Esophagus (tissue), 2 donors: ENCODE data around the gene SPOUT1. TPM values are rescaled to one million over a fixed set of nuclear protein-coding genes. Genes with fewer than 3 reads are reported as not detected.
A peak's percentile ranks its signal among the peaks of the same experiment; 100 is the strongest.

ENCODE experiments used
- H3K27ac ChIP-seq, 2 donors: one replicate each; pipeline ENCODE4 v1.5.1; 2013; ENCODE audit warnings: low read depth in 2 of 2, mild to moderate bottlenecking in 2 of 2, inconsistent platforms in 1 of 2, low read length in 1 of 2, moderate library complexity in 1 of 2
- H3K27me3 ChIP-seq, 2 donors: one replicate each; pipeline ENCODE4 v1.6.1; 2013; ENCODE audit warnings: low read length in 2 of 2, control low read depth in 1 of 2, mild to moderate bottlenecking in 1 of 2; ENCODE audit not compliant: insufficient read depth in 2 of 2, control insufficient read depth in 1 of 2
- H3K36me3 ChIP-seq, 2 donors: one replicate each; pipeline ENCODE4 v1.6.1; 2013; ENCODE audit warnings: low read length in 1 of 2; ENCODE audit not compliant: control insufficient read depth in 2 of 2, insufficient read depth in 2 of 2
- H3K4me1 ChIP-seq, 2 donors: one replicate each; pipeline ENCODE4 v1.6.1; 2013; ENCODE audit warnings: low read length in 1 of 2; ENCODE audit not compliant: control insufficient read depth in 2 of 2, insufficient read depth in 2 of 2
- H3K4me3 ChIP-seq, 2 donors: one replicate each; pipeline ENCODE4 v1.5.1; 2013; ENCODE audit warnings: low read length in 2 of 2, mild to moderate bottlenecking in 2 of 2, low read depth in 1 of 2, moderate library complexity in 1 of 2
- H3K9me3 ChIP-seq, 2 donors: one replicate each; pipeline ENCODE4 v1.6.1; 2013; ENCODE audit warnings: mild to moderate bottlenecking in 2 of 2, low read depth in 1 of 2, low read length in 1 of 2, moderate library complexity in 1 of 2; ENCODE audit not compliant: control insufficient read depth in 2 of 2, insufficient read depth in 1 of 2
- WGBS, 2 donors: extraction: QIAGEN DNeasy Blood & Tissue Kit; methylation state at CpG; one replicate each; pipeline ENCODE4 v1.1.7; 2013; 5-methylcytosine and 5-hydroxymethylcytosine counted together
- polyA plus RNA-seq, 2 donors: library from polyadenylated mRNA; stranded (reverse); fragments of 200-250 nt; gene quantifications; one replicate each; pipeline ENCODE4 v1.2.3, GENCODE V29; 2013
- donor health status: healthy with polysubstance abuse.
- donor health status: Bipolar disorder and iron deficiency.

Gene SPOUT1
- polyA plus RNA-seq, 2 donors = 23.6 to 26.6 TPM

- no peaks in the 10 kb centered on the region for H3K27me3 ChIP-seq
- 0% methylated on average over 52 to 70 of the region's 70 CpGs for WGBS, 2 donors
- H3K4me3 ChIP-seq = peak within 1 kb of the TSS; percentile 73 to 74
- H3K27ac ChIP-seq = peak within 1 kb of the TSS; percentile 87 to 95
- H3K9me3 ChIP-seq = no peaks in the 10 kb centered on the region
- H3K4me1 ChIP-seq = peaks cover 0 to 13% of the 10 kb centered on the region in 2 donors
- peaks cover 14 to 25% of the 10 kb centered on the region in 2 donors for H3K36me3 ChIP-seq
Observed at GRCh38 chr9:128818099-128818838, 11.3 kb downstream of the SPOUT1 start, which contains the start of gene ENDOG. Gene ENDOG (plus strand): TSS chr9:128818500. CDS start chr9:128818685, 185 bp downstream.

GRCh38 chr9:128810873-128811272 is 18.7 kb downstream of the SPOUT1 start:
- Histone ChIP-seq H3K36me3 (peaks cover 0 to 24% of the 10 kb centered on the region in 2 donors), H3K27ac (no peak overlapping the region), H3K4me3 (no peak overlapping the region), H3K9me3 (no peaks in the 10 kb centered on the region), H3K4me1 (no peaks in the 10 kb centered on the region), H3K27me3 (no peaks in the 10 kb centered on the region)
- 60 to 67% methylated on average over 5 of the region's 5 CpGs for WGBS, 2 donors

GRCh38 chr9:128809831-128810230 is 19.8 kb downstream of the SPOUT1 start:
- peaks cover 0 to 28% of the 10 kb centered on the region in 2 donors for H3K36me3 ChIP-seq
- 70 to 79% methylated on average over 2 of the region's 2 CpGs for WGBS, 2 donors
- H3K27me3 ChIP-seq = no peaks in the 10 kb centered on the region
- H3K4me3 ChIP-seq = no peak overlapping the region
- H3K27ac ChIP-seq = no peak overlapping the region
- no peaks in the 10 kb centered on the region for H3K4me1 ChIP-seq
- H3K9me3 ChIP-seq = no peaks in the 10 kb centered on the region

GRCh38 chr9:128809036-128809599 is 20.5 kb downstream of the SPOUT1 start:
- WGBS, 2 donors = 93 to 96% methylated on average over 11 to 12 of the region's 12 CpGs
- no peaks in the 10 kb centered on the region for H3K27me3 ChIP-seq
- H3K4me3 ChIP-seq = no peak overlapping the region
- H3K36me3 ChIP-seq = peaks cover 0 to 28% of the 10 kb centered on the region in 2 donors
- no peak overlapping the region for H3K27ac ChIP-seq
- no peaks in the 10 kb centered on the region for H3K9me3 ChIP-seq
- H3K4me1 ChIP-seq = no peaks in the 10 kb centered on the region

GRCh38 chr9:128808543-128808942 is 21.1 kb downstream of the SPOUT1 start:
- Histone ChIP-seq H3K9me3 (no peaks in the 10 kb centered on the region), H3K36me3 (peaks cover 0 to 34% of the 10 kb centered on the region in 2 donors), H3K4me3 (no peak overlapping the region), H3K27me3 (no peaks in the 10 kb centered on the region), H3K27ac (no peak overlapping the region), H3K4me1 (no peaks in the 10 kb centered on the region)
- WGBS, 2 donors = 88 to 93% methylated on average over 3 of the region's 3 CpGs

GRCh38 chr9:128807827-128808226 is 21.8 kb downstream of the SPOUT1 start:
- Histone ChIP-seq H3K36me3 (peaks cover under 1 to 39% of the 10 kb centered on the region in 2 donors), H3K27me3 (no peaks in the 10 kb centered on the region), H3K27ac (no peak overlapping the region), H3K4me1 (no peaks in the 10 kb centered on the region), H3K4me3 (no peak overlapping the region), H3K9me3 (no peaks in the 10 kb centered on the region)
- 80% methylated on average over 14 of the region's 14 CpGs for WGBS, 2 donors

- H3K27me3 ChIP-seq = no peaks in the 10 kb centered on the region
- H3K36me3 ChIP-seq = peaks cover 6 to 49% of the 10 kb centered on the region in 2 donors
- H3K9me3 ChIP-seq = no peaks in the 10 kb centered on the region
- no peak overlapping the region for H3K4me3 ChIP-seq
- H3K4me1 ChIP-seq = no peaks in the 10 kb centered on the region
- WGBS, 2 donors = 91% methylated on average over 14 of the region's 14 CpGs
- H3K27ac ChIP-seq = no peak overlapping the region
Observed at GRCh38 chr9:128805661-128806060, 23.9 kb downstream of the SPOUT1 start.

GRCh38 chr9:128802482-128802881 is 27.1 kb downstream of the SPOUT1 start:
- H3K36me3 ChIP-seq = peaks cover 16 to 48% of the 10 kb centered on the region in 2 donors
- WGBS, 2 donors = 93 to 94% methylated on average over 4 of the region's 4 CpGs

GRCh38 chr9:128800061-128800460 is 29.5 kb downstream of the SPOUT1 start:
- no peak overlapping the region for H3K4me3 ChIP-seq
- no peak overlapping the region for H3K27ac ChIP-seq
- H3K4me1 ChIP-seq = no peaks in the 10 kb centered on the region
- H3K36me3 ChIP-seq = peaks cover 16 to 40% of the 10 kb centered on the region in 2 donors
- no peaks in the 10 kb centered on the region for H3K27me3 ChIP-seq
- no peaks in the 10 kb centered on the region for H3K9me3 ChIP-seq
- WGBS, 2 donors = 92 to 95% methylated on average over 7 of the region's 7 CpGs

More at GRCh38 chr9:128802482-128802881, 27.1 kb downstream of the SPOUT1 start:
- Histone ChIP-seq H3K4me3 (no peak overlapping the region), H3K9me3 (no peaks in the 10 kb centered on the region), H3K27me3 (no peaks in the 10 kb centered on the region), H3K27ac (no peak overlapping the region), H3K4me1 (no peaks in the 10 kb centered on the region)
